ENCODE measurements around the gene SNX9.

GRCh38 chr6:157823001-157823527 lies at the start of gene SNX9:
- no peak for TF ChIP-seq ZNF837 (tag by site-specific recombination; IDR thresholded peaks at IDR 0.05)
- TF ChIP-seq, protein P1, sequence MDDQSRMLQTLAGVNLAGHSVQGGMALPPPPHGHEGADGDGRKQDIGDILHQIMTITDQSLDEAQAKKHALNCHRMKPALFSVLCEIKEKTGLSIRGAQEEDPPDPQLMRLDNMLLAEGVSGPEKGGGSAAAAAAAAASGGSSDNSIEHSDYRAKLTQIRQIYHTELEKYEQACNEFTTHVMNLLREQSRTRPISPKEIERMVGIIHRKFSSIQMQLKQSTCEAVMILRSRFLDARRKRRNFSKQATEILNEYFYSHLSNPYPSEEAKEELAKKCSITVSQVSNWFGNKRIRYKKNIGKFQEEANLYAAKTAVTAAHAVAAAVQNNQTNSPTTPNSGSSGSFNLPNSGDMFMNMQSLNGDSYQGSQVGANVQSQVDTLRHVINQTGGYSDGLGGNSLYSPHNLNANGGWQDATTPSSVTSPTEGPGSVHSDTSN (CRISPR knock-in tag; IDR thresholded peaks at IDR 0.05): 0 out of 2 replicates have a peak, but pooled peaks have one; percentile 43
- TF ChIP-seq, protein P2, sequence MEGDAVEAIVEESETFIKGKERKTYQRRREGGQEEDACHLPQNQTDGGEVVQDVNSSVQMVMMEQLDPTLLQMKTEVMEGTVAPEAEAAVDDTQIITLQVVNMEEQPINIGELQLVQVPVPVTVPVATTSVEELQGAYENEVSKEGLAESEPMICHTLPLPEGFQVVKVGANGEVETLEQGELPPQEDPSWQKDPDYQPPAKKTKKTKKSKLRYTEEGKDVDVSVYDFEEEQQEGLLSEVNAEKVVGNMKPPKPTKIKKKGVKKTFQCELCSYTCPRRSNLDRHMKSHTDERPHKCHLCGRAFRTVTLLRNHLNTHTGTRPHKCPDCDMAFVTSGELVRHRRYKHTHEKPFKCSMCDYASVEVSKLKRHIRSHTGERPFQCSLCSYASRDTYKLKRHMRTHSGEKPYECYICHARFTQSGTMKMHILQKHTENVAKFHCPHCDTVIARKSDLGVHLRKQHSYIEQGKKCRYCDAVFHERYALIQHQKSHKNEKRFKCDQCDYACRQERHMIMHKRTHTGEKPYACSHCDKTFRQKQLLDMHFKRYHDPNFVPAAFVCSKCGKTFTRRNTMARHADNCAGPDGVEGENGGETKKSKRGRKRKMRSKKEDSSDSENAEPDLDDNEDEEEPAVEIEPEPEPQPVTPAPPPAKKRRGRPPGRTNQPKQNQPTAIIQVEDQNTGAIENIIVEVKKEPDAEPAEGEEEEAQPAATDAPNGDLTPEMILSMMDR (tag by site-specific recombination; IDR thresholded peaks at IDR 0.05): no peak
- TF ChIP-seq ZSCAN30 (tag by site-specific recombination; IDR thresholded peaks at IDR 0.05): peak; percentile 41
- no peak for TF ChIP-seq ZNF26 (tag by site-specific recombination; IDR thresholded peaks at IDR 0.05)
- no peak for TF ChIP-seq ZNF510 (tag by site-specific recombination; IDR thresholded peaks at IDR 0.05; ENCODE audit: insufficient replicate concordance)
- TF ChIP-seq ZNF391 (tag by site-specific recombination; IDR thresholded peaks at IDR 0.05; ENCODE audit: borderline replicate concordance, low read depth): no peak
- TF ChIP-seq HOXC10 (CRISPR knock-in tag; IDR thresholded peaks at IDR 0.05): no peak
- no peak for TF ChIP-seq ZNF24 (tag by site-specific recombination; IDR thresholded peaks at IDR 0.05)
- no peak for TF ChIP-seq ZNF776 (tag by site-specific recombination; IDR thresholded peaks at IDR 0.05; ENCODE audit: borderline replicate concordance)
- TF ChIP-seq ZNF184 (tag by site-specific recombination; IDR thresholded peaks at IDR 0.05): no peak
- no peak for TF ChIP-seq ZBTB20 (tag by site-specific recombination; IDR thresholded peaks at IDR 0.05)
- TF ChIP-seq YY1 (tag by site-specific recombination; IDR thresholded peaks at IDR 0.05): no peak; the same call in 1 of the 2 replicates

Measured in HEK293 (cell line).